Measurements from ENCODE around the gene MKNK2.

MKNK2 gene

DNA sequence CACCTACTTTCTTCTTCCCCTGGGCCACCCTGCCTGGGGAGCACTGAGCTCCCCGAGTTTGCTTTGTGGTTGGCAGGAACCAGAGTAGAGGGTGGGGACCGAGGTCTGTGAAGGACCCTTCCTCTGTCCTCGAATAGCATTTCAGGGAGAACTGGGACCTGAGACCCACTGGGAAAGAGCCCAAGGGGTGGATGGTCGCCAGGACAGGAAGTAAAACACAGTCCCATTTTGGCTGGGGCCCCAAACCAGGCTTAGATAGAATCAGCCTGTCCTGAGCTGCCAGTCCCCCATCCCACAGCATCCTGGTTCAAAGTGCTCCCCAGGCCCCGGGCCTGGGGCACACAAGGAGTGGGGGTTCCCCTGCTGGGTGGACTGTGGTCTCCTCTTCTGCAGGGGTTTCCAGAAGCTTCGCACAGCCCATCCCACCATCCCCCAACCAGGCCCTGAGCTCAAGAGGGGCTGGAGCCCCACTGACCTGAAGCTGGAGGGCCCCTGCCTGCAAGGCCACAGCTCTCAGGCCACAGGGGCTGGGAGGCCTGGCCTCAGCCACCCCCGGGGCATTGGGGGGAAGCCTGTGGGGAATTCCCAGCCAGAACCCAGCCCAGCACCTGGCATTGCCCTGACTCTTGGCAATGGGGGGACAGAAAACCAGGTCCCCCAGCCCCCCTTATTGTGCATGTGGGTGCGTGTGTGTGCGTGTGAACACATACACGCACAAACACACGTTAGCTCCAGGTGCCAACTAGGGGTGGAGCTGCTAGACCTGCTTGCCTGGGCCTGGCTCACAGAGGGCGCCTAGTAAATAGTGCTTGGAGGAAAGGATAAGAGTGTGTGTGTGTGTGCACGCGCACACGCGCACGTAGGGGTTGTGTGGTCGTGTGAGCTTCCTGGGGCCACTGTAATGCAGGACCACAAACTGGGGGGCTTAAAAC is 995 bp upstream of the MKNK2 start:
- H3K9me3 ChIP-seq (replicated peaks; ENCODE audit: low read length), result no peaks in the 10 kb centered on the region
- peak overlapping the region; percentile 87 for H3K9ac ChIP-seq (ENCODE audit: low read depth, low read length)
- H3K36me3 ChIP-seq (ENCODE audit: insufficient read depth, low read length), result peaks cover 5% of the 10 kb centered on the region
- H3K27me3 ChIP-seq (ENCODE audit: control insufficient read depth, insufficient read depth, low read length), result no peaks in the 10 kb centered on the region
- H3K4me3 ChIP-seq (ENCODE audit: low read length), result peak overlapping the region; percentile 67
- peak overlapping the region; percentile 91 for H3K4me2 ChIP-seq (ENCODE audit: low read length)
- peaks cover 49% of the 10 kb centered on the region for H3K4me1 ChIP-seq (ENCODE audit: control insufficient read depth, insufficient read depth, low read length)

DNA sequence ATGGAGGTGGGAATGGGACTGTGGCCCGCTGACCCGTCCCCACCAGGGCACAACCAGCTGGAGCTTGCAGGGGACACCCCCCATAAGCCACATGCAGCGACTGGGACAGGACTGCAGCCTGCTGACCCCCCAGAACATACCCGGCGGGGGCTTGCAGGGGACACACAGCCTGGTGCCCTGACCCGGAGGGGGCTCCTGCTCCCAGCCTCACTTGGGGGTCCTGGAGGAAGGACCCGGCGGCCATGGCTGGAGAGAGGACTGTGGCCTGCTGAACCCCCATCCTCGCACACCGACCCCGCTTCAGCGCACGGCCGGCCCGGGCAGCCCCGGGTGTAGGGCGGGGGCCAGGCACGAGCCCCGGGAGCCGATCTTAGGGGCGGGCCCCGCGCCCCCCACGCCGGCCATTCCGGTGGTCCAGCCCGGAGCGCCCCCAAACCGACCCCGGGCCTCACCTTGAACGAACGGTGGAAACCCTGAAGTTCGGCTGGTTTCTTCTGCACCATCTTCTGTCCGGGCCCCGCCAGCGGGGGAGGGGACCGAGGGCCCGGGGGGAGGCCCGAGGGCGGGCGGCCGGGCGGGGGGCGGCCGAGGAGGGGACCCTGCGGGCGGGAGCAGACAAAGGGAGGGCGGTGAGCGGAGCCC is 574 bp downstream of the MKNK2 start:
- H3K9ac ChIP-seq (ENCODE audit: low read depth, low read length), result peak overlapping the region; percentile 87
- H3K9me3 ChIP-seq (replicated peaks; ENCODE audit: low read length), result no peaks in the 10 kb centered on the region
- H3K4me2 ChIP-seq (ENCODE audit: low read length), result peak overlapping the region; percentile 100
- H3K36me3 ChIP-seq (ENCODE audit: insufficient read depth, low read length), result peaks cover 17% of the 10 kb centered on the region
- H3K4me1 ChIP-seq (ENCODE audit: control insufficient read depth, insufficient read depth, low read length), result peaks cover 39% of the 10 kb centered on the region
- H3K27me3 ChIP-seq (ENCODE audit: control insufficient read depth, insufficient read depth, low read length), result no peaks in the 10 kb centered on the region
- peak overlapping the region; percentile 97 for H3K4me3 ChIP-seq (ENCODE audit: low read length)

DNA sequence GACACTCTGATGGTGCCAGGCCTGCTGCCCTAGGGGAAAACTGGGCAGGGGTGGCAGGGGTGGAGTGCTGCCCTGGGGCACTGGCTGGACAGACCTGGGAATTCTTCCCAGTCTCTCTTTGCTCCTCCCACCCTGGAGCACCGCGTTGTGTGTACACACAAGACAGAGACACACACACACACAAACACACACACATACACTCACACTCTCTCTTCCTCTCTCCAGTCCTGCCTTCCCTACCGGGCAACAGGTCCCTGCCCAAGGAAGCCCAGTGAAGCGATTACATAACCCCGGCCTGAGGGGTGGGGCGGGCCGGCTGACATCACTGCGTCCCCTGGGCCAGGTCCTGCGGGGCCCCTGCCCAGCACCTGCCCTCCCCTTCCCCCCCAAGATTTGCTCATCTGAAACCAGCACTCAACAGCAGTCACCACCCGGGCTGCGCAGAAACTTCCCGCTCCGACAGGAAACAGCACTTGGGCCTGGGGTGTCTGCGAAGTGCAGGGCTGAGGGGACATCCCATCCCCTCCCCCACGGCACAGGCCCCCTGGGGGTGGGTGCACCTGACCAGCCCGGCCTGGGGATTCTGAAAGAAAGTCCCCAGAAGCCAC is 1.2 kb downstream of the MKNK2 start:
- Histone ChIP-seq H3K4me1 (ENCODE audit: control insufficient read depth, insufficient read depth, low read length) (peaks cover 37% of the 10 kb centered on the region), H3K9me3 (replicated peaks; ENCODE audit: low read length) (no peaks in the 10 kb centered on the region), H3K27me3 (ENCODE audit: control insufficient read depth, insufficient read depth, low read length) (no peaks in the 10 kb centered on the region), H3K4me2 (ENCODE audit: low read length) (peak overlapping the region; percentile 100), H3K36me3 (ENCODE audit: insufficient read depth, low read length) (peaks cover 23% of the 10 kb centered on the region), H3K9ac (ENCODE audit: low read depth, low read length) (peak overlapping the region; percentile 87), H3K4me3 (ENCODE audit: low read length) (peak overlapping the region; percentile 97)

DNA sequence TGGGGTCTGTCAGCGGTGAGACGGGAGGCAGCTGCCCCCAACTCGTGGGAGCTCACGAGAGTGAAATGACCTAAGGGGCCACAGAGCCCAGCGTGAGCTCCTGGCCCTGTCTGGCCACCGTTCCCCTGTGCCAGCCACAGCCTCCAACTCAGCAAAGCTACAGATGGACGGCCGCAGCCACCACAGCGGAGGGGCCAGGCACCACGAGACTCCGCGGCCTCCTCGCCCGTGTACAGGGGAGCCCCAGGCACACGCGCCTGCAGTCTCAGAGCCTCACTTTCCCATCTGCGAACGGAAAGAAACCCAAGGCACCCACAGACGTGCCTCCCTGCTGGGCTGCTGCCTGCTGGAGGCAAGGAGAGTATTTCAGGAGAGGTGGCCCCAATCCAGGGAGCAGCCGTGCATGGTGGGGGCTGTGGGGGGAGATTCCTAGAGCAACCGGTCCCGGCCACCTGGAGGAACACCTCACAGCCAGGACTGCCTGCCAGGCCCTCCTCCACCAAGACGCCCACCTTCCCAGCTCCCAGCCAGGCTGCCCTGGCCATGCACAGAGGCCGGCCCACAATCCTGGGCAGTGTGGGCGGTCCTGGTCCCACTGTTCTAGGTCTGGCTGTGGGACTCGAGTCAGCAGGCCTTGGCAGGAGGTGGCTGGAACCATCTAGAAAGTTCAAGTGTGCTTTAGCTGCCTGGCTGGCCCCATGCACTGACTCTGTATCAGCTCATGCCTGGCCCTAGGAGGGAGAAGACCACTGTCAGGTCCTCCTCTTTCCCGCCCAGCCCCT is 1.9 kb downstream of the MKNK2 start:
- Histone ChIP-seq H3K4me3 (ENCODE audit: low read length) (peak overlapping the region; percentile 97), H3K9me3 (replicated peaks; ENCODE audit: low read length) (no peaks in the 10 kb centered on the region), H3K27me3 (ENCODE audit: control insufficient read depth, insufficient read depth, low read length) (no peaks in the 10 kb centered on the region), H3K36me3 (ENCODE audit: insufficient read depth, low read length) (peaks cover 30% of the 10 kb centered on the region), H3K4me1 (ENCODE audit: control insufficient read depth, insufficient read depth, low read length) (peaks cover 37% of the 10 kb centered on the region), H3K4me2 (ENCODE audit: low read length) (peak overlapping the region; percentile 100), H3K9ac (ENCODE audit: low read depth, low read length) (peak overlapping the region; percentile 87)

DNA sequence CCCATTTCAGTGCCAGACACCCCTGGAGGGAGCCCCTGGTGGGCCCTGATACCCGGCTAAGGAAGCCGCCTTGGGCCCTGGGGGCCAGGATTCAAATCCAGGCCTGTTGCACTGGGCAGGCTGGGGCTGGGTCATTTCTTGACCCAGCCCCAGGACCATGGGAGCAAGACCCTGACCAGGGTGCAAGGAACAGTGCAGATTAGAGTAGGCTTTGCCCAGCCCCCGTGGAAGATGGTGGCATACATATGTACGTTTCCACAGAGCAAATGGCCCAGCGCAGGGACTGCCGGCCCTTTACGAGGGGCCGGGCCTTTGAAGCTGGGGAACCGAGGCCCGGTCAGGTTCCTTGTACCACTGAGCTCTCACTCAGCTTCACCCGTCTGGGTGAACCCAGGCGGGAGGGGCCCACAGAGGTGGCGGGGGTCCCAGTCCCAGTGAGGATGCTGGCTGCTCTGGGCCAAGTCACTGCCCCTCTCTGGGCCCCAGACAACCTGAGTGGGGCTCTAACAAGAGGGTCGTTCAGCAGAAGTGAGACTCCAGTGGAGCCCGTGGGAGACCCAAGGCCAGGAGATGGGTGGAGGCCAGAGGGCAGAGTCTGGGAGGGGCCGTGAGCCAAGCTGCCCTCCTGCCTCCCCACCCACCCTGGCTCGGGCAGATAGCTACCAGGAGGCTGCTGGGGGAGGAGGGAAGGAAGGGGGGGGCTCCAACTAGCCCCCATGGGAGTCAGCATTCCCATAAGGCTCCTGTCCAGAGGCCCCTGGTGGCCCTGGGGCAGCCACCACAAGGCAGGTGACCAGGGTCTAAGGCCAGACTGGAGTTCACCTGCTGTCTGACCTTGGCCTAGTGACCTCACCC is 2.7 kb downstream of the MKNK2 start:
- H3K4me2 ChIP-seq (ENCODE audit: low read length), result peak overlapping the region; percentile 100
- peaks cover 34% of the 10 kb centered on the region for H3K36me3 ChIP-seq (ENCODE audit: insufficient read depth, low read length)
- peaks cover 38% of the 10 kb centered on the region for H3K4me1 ChIP-seq (ENCODE audit: control insufficient read depth, insufficient read depth, low read length)
- H3K27me3 ChIP-seq (ENCODE audit: control insufficient read depth, insufficient read depth, low read length), result no peaks in the 10 kb centered on the region
- peak overlapping the region; percentile 87 for H3K9ac ChIP-seq (ENCODE audit: low read depth, low read length)
- no peaks in the 10 kb centered on the region for H3K9me3 ChIP-seq (replicated peaks; ENCODE audit: low read length)
- H3K4me3 ChIP-seq (ENCODE audit: low read length), result peak overlapping the region; percentile 97

DNA sequence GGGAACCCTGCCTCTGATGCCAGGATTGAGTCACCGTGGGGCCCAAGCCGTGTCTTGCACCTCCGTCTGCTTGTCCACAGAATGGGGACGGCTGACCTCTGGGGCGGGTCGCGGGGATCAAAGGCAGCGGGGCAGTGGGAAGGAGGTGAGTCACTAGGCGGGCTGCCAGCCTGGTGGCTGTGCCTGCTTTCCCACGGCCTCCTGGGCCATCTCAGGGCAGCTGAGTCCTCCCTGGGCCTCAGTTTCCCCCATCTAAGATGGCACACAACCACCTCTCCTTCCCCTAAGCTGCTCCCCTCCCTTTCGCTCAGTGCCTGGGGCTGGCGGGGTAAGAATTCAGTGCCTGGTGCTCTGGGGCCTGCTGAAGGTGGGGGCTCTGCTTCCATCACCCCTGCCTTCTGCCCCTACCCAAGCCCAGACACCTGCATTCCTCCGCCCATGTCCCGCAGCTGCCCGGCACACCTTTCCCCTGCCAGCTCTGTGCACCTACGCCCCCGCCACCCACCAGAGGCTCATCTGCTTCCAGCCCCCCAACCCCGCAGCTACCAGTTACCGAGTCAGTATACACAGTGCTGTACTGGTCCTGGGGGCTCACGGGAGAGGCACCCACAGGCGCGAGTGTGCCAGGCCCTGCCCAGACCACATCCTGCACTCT is 3.5 kb downstream of the MKNK2 start:
- Histone ChIP-seq H3K9ac (ENCODE audit: low read depth, low read length) (no peak overlapping the region), H3K36me3 (ENCODE audit: insufficient read depth, low read length) (peaks cover 41% of the 10 kb centered on the region), H3K4me1 (ENCODE audit: control insufficient read depth, insufficient read depth, low read length) (peaks cover 46% of the 10 kb centered on the region)

DNA sequence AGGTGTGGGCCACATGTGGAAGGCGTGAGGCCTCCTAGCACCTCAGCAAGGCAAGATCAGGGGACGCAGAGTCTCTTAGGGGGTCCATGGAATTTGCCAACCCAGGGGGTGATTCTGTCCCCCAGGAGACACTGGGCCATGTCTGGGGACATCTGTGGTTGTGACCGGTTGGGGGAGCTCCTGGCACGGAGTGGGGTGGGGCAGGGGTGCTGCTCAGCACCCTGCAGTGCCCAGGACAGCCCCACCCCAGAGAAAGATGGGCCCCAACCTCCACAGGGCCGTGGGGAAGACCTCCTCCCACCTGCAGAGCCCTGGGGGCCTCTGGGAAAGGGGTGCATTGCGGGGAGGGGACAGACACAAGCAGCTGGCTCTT is 4.0 kb downstream of the MKNK2 start:
- Histone ChIP-seq H3K9me3 (replicated peaks; ENCODE audit: low read length) (no peaks in the 10 kb centered on the region), H3K4me1 (ENCODE audit: control insufficient read depth, insufficient read depth, low read length) (peaks cover 50% of the 10 kb centered on the region), H3K36me3 (ENCODE audit: insufficient read depth, low read length) (peaks cover 46% of the 10 kb centered on the region), H3K27me3 (ENCODE audit: control insufficient read depth, insufficient read depth, low read length) (no peaks in the 10 kb centered on the region), H3K4me3 (ENCODE audit: low read length) (no peak overlapping the region), H3K4me2 (ENCODE audit: low read length) (peak overlapping the region; percentile 100), H3K9ac (ENCODE audit: low read depth, low read length) (no peak overlapping the region)

More for the DNA sequence above, 3.5 kb downstream of the MKNK2 start:
- no peaks in the 10 kb centered on the region for H3K27me3 ChIP-seq (ENCODE audit: control insufficient read depth, insufficient read depth, low read length)
- H3K4me3 ChIP-seq (ENCODE audit: low read length), result no peak overlapping the region
- H3K9me3 ChIP-seq (replicated peaks; ENCODE audit: low read length), result no peaks in the 10 kb centered on the region
- peak overlapping the region; percentile 100 for H3K4me2 ChIP-seq (ENCODE audit: low read length)

DNA sequence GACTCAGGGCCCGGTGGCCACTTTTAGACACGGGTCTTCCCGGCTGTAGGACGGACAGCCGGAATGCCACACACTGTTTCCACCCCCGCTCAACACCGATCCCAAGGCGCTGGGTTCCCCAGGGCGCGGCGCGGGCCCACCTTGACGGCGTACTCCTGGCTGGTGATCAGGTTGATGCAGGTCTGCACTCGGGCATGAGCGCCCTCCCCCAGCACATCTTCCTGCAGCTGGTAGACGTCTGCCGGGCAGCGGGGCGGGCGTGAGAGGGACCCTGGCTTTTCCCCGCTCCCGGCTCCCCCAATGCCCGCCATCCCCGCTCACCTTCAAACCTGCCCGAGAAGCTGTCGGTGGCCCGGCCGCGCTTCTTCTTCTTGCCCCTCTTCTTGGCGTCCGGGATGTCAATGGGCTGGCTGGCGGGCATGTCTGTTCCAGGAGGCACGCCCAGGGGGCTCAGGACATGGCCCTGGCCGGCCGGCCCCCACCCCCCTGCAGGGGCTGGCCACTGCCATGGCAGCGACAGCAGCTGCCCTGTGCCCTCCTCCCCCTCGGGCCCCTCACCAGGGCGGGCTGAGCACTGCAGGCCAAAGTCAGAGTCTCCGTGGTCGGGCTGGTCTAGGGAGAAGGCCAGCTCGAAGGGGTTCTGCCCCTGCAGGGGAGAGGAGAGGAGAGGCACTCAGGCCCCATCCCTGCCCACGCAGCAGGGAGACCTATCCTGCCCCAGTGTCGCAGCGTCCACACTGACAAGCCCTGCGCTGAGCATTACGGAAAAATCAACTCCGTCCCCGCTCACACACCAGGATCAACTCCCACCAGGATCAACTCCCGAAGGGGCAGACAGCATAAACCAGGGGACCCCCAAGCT is 4.8 kb downstream of the MKNK2 start:
- peaks cover 44% of the 10 kb centered on the region for H3K4me1 ChIP-seq (ENCODE audit: control insufficient read depth, insufficient read depth, low read length)

DNA sequence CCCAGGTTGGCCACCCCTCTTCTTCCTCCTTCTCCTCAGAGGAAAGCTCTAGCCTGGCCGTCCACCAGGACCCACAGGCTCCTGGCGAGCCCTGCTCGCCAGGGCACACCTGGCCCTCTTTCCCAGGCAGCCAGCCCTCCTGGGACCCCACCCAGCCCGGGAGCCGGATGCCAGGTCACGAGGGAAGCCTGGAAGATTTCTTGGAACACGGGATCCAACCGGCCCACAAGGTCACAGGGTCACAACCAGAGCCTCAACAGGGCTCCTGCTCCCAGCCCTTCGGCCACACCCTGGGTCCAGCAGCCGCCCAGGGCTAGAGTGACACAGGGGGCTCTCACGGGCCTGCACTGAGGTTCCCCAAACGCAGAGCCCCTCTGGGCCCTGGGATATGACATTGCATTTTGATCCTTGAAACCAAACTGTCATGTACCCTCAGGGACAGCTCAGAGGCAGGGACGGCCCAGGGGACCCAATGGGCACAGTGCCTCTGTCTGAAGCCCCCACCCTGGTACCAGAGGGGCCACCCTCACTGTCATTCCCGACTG is 5.5 kb downstream of the MKNK2 start:
- no peaks in the 10 kb centered on the region for H3K9me3 ChIP-seq (replicated peaks; ENCODE audit: low read length)
- peaks cover 59% of the 10 kb centered on the region for H3K36me3 ChIP-seq (ENCODE audit: insufficient read depth, low read length)
- H3K4me3 ChIP-seq (ENCODE audit: low read length), result no peak overlapping the region
- no peaks in the 10 kb centered on the region for H3K27me3 ChIP-seq (ENCODE audit: control insufficient read depth, insufficient read depth, low read length)
- peaks cover 47% of the 10 kb centered on the region for H3K4me1 ChIP-seq (ENCODE audit: control insufficient read depth, insufficient read depth, low read length)
- H3K4me2 ChIP-seq (ENCODE audit: low read length), result no peak overlapping the region
- no peak overlapping the region for H3K9ac ChIP-seq (ENCODE audit: low read depth, low read length)

More for the DNA sequence above, 4.8 kb downstream of the MKNK2 start:
- H3K4me2 ChIP-seq (ENCODE audit: low read length), result no peak overlapping the region
- H3K9ac ChIP-seq (ENCODE audit: low read depth, low read length), result no peak overlapping the region
- peaks cover 52% of the 10 kb centered on the region for H3K36me3 ChIP-seq (ENCODE audit: insufficient read depth, low read length)
- no peak overlapping the region for H3K4me3 ChIP-seq (ENCODE audit: low read length)
- no peaks in the 10 kb centered on the region for H3K27me3 ChIP-seq (ENCODE audit: control insufficient read depth, insufficient read depth, low read length)
- H3K9me3 ChIP-seq (replicated peaks; ENCODE audit: low read length), result no peaks in the 10 kb centered on the region

All from skeletal muscle satellite cell (primary cell).